GM12874 (cell line): ENCODE data around the gene DNHD1.

Experiments used
- CTCF ChIP-seq: IDR thresholded peaks from 2 replicates; pipeline ENCODE4 v1.5.1; 2011; ENCODE audit warnings: low read depth, mild to moderate bottlenecking, control low read depth, low read length, moderate library complexity; ENCODE audit not compliant: insufficient read depth

DNHD1 gene

GRCh38 chr11:6574816-6575715, 78.0 kb downstream of the DNHD1 start:
- no peak for TF ChIP-seq CTCF

- TF ChIP-seq CTCF = no peak
These were observed 79.6 kb downstream of the DNHD1 start for GRCh38 chr11:6576471-6577373.

- no peak for TF ChIP-seq CTCF
These were observed 81.1 kb downstream of the DNHD1 start for GRCh38 chr11:6578134-6578533.

- no peak for TF ChIP-seq CTCF
These were observed 82.6 kb downstream of the DNHD1 start for GRCh38 chr11:6579681-6580080.

- no peak for TF ChIP-seq CTCF
These were observed 86.5 kb downstream of the DNHD1 start for GRCh38 chr11:6583584-6583983.

GRCh38 chr11:6584528-6584927, 87.4 kb downstream of the DNHD1 start:
- no peak for TF ChIP-seq CTCF
